Stimulated activated CD8-positive, alpha-beta memory T cell treated with anti-CD3 and anti-CD28 coated beads, Interleukin-4, amount 100 ng/mL, for 4 hours (primary cell): Measurements from ENCODE around the gene GXYLT1.
"Not testable (repeated sequence)": the region's sequence is repeated elsewhere in the genome, so short reads cannot be mapped to it uniquely, and the experiment has no call there.

Experiments used
- DNase-seq, 2 donors: peaks; one replicate each; pipeline ENCODE4 v3.0.0-alpha.2; 2020; ENCODE audit warnings: low read depth in 2 of 2, low spot score in 1 of 2

GXYLT1 gene

DNA sequence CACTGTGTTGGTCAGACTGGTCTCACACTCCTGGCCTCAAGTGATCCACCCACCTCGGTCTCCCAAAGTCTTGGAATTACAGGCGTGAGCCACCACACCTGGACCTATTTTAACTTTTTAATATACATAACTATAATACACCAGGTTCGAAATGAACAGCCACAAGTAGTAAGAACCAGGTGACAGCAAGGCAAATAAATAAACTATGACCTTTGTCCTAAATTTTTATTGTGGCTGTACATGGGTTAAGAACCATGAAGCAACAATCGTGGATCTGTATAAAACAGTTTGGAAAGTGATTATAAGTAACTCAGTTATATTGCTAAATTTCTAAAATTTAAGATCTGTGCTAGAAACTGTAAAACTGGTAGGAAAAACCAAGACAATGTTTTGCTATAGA is 41.5 kb downstream of the GXYLT1 start:
- DNase-seq: no peak

DNA sequence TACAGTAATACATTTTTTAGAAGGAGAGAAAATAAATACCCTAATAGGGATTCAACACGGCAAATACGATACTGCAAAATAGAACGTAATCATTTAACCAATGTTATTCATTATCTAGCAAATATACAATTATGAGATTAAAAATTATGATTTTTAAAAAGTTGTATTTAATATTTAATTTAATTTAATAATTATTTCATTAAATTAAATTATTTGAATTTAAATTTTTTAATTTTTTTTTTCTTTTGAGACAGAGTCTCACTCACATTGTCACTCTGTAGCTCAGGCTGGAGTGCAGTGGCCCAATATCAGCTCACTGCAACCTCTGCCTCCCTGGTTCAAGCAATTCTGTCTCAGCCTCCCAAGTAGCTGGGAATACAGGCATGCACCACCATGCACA is 42.0 kb downstream of the GXYLT1 start:
- DNase-seq: no peak

DNA sequence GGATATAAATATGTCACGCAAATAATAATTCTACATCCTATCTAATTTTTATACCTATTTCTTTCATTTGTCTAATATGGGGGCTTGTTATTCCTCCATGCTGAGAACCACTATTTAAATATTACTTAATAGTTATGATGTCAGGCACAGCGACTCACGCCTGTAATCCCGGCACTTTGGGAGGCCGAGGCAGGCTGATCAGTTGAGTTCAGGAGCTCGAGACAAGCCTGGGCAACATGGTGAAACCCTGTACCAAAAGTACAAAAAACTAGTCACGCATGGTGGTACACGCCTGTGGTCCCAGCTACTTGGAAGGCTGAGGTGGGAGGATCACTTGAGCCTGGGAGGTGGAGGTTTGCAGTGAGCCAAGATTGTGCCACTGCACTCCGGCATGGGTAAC is 45.2 kb downstream of the GXYLT1 start:
- no peak for DNase-seq

DNA sequence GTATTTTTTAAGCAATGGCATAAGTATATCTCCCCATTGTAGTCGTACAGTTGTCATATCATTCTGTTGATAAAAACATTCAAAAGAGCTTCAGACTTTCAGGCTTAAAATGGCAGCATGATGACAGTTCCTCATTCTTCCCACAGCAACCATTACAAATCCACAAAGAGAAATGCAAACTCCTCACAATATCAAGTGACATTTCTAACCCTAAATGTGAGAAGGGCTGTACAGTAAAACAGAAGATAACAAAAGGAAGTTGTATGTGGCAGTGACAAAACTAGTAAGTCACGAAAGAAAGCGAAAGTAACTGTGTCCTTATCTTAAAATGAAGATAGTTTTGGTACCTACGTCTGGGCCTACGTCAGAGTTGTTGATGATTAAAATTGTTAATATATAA is 46.7 kb downstream of the GXYLT1 start:
- no peak for DNase-seq

DNA sequence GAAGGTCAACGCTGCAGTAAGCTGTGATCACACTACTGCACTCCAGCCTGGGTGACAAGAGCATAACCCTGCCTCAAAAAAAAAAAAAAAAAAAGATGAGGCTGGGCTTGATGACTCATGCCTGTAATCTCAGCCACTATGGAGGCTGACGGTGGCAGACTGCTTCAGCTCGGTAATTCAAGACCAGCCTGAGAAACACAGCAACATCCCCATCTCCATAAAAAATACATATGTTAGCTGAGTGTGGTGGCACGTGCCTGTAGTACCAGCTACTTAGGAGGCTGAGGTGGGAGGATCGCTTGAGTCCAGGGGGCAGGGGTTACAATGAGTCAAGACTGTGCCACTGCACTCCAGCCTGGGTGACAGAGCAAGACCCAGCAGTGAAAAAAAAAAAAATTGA is 50.4 kb downstream of the GXYLT1 start:
- peak in 1 of 2 donors; percentile 0 for DNase-seq

GRCh38 chr12:42091769-42092168 is 52.9 kb downstream of the GXYLT1 start:
- DNase-seq: no peak

DNA sequence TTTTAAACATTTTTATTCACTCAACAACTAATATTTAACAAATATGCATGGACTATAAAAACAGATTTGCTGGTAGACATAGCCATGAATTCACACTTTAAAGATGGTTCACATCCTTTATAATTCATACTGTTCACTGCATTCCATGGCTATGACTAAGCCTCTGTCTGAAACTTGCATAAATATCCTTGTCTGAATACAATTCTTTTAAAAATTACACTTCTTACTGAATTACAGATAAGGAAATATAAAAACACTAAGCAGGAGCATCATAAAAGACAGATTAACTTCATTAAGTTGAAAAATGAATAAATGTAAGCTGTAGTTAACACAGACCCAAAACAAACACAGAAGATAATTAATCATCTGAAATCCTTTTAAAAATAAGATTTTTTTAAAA is 53.8 kb downstream of the GXYLT1 start:
- DNase-seq: no peak

DNA sequence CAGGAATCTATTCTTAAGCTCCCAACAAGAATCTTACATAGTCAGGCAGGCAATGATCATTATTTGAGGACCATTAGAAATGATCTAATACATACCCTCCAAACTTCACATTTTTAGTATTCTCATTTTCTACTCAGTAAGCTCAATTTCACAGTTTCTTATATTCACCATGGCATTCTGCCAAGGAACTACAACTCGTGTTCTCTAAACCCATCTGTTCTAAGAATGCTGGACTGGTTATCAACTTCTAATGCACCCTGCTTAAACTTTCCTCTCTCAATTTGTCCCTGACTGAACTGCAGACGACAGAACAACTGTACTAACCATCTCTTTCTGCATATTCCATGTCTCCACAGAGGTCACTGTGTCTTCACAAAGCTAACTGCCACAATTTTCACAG is 58.6 kb downstream of the GXYLT1 start:
- DNase-seq: no peak

DNA sequence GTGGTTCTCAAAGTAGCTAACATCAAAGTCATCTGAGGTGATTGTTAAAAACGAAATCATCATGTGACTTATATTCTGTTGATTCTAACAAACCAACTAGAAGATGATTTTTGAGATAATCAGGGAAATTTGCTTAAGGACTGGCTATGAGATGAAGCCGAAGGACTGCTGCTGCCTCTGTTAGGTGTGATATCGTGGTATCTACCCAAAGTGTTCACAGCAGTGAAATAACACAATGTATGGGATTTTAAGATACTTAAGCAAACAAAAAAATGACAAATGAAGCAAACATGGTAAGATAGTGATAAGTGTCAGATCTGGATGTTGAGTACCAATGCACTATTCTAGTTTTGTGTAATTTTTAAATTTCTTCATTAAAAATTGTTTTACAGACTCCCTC is 59.1 kb downstream of the GXYLT1 start:
- DNase-seq: no peak

GRCh38 chr12:42084522-42084921 is 60.2 kb downstream of the GXYLT1 start:
- no peak for DNase-seq

GRCh38 chr12:42076976-42077375 is 67.7 kb downstream of the GXYLT1 start:
- DNase-seq: no peak

DNA sequence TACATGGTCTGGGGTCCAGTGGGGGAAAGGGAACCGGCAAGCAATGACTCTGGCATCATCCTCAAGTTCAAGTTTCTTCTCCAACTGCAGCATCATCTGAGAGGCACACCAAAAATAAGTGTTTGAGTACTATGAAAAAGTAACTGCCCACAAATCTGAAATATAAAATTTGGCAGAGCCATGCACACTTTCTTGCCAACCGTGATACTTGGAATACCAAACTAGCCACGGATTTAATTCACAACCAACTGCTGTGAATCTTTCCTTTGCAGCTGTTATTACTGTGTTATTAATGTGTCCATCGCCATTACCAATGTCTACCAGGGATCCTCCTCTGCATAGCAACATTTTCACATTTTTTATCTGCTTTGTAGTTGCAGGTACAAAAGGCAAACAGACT is 74.6 kb downstream of the GXYLT1 start:
- no peak for DNase-seq

DNA sequence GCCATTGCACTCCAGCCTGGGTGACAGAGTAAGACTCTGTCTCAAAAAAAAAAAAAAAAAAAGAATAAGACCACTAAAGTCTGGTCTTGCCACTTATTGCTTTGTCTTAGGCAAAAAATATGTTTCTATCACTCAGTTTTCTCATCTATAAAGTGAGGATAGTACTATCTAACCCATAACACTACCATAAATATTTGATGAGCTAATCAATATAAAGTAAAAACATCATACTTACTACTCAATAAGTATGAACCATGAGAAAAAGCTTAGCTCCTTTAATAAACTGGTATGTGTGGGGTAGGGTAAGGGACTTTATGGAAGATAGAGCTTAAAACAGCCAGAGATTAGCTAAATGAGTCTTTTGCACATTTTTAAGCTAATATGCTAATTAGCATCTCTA is 85.5 kb downstream of the GXYLT1 start:
- no peak for DNase-seq

DNA sequence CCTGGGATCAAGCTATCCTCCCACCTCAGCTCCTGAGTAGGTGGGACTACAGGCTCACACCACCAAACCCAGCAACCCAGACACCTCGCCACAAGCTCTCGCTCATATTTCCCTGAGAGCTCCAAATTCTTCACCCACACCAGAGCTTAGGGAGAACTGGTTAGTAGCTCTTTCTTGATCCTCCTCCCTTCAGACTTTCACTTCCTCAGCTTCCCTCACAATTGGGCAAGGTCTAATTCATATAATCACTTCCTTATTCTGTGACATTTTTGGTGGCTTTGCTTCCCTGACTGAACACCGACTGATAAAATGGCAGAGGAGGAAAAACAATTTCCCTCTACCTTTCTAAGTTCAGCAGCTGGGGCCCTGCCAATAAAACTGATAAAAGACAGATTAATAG is 88.5 kb downstream of the GXYLT1 start:
- DNase-seq: no peak

DNA sequence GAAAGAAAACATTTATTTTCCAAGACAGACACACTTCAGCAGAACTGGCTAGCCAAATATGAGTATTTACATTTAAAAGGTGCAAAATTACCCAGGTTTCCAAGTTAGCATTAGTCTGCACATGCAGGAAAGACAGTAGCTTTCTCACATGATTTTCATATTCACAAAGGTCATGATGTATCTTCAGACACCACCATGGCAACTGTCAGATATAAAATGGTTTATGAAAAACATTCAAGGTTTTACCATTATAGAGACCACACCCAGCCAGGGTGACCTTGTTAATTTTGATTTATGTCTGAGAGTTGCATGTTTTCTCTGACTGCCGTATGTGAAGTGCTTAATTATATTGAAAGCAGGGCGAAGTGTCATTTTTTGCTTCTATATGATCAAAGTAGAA is 91.2 kb downstream of the GXYLT1 start:
- DNase-seq: no peak

DNA sequence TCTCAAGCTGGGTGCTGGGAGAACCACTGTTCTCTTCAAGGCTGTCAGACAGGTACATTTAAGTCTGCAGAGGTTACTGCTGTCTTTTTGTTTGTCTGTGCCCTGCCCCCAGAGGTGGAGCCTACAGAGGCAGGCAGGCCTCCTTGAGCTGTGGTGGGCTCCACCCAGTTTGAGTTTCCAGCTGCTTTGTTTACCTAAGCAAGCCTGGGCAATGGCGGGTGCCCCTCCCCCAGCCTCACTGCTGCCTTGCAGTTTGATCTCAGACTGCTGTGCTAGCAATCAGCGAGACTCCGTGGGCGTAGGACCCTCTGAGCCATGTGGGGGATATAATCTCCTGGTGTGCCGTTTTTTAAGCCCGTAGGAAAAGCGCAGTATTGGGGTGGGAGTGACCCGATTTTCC is 95.7 kb downstream of the GXYLT1 start:
- not testable (repeated sequence) for DNase-seq

- DNase-seq: no peak
Observed at GRCh38 chr12:42039577-42039976, 105.1 kb downstream of the GXYLT1 start.

DNA sequence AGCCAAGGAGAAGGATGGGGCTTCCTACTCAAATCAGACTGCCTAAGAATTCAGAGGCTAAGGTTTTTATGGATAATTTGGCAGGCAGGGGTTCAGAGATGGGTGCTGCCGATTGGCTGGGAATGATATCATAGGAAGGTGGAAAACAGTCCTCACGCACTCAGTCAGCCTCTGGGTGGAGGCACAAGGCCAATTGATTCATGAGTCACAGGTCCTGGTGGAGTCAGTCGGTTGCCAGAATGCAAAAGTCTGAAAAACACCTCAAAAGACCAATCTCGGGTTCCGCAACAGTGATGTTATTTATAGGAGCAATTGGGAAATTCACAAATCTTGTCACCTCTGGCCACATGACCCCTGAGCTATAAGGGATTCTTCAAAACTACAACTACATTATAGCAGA is 105.5 kb downstream of the GXYLT1 start:
- DNase-seq: no peak

- no peak for DNase-seq
Observed at GRCh38 chr12:42031847-42032564, 112.7 kb downstream of the GXYLT1 start.
